HL-60/S4 (cell line): ENCODE data around the gene AUTS2.

Experiments
- in situ Hi-C: fragments of 300-500 bp; cut with MboI; formaldehyde crosslinking; loops from 2 replicates; pipeline ENCODE4 v1.14.3; 2022; ENCODE audit warnings: low sequenced_read_pairs

AUTS2 gene

GRCh38 chr7:70655694-70656093 lies 1057.4 kb downstream of the AUTS2 start:
- in situ Hi-C loops = no loop called here

DNA sequence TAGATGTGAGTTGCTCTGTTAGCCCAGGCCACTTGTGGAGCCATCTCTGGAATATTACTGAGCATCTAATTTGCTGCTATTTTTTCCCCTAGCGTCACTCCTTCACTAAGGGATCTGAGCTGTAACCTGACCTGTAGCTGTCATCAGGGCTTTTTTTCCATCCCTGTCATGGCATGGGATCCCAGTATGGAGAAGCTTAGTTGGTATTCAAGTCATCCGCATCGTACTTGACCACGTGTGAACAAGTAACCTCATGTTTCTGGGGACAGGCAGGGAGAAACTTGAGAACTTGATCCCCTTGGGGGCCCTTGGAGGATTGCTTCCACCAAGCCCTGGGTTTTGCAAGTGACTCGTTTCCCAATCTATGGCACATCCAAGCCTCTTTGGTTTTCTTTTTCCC lies 1059.3 kb downstream of the AUTS2 start:
- in situ Hi-C loops = no loop called here

- in situ Hi-C loops = no loop called here
Measured at GRCh38 chr7:70657989-70658632, 1059.8 kb downstream of the AUTS2 start.

DNA sequence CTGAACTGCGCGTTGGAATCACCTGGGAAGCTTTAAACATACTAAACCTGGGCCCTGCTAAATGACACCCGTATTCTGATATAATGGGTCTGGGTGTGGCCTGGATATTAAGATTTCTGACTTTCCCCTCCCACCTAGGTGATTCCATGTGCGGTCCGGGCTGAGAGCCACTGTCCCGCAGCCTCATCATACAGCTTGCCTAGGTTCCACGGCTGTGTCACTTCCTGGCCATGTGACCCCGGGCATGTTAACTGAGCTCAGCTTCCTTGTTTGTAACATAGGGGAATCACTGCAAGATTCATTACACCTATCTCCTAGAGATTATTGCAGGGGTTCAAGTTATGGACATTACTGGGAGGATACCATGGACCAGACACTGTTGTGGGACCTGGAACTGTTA lies 1061.0 kb downstream of the AUTS2 start:
- in situ Hi-C loops = no loop called here

- in situ Hi-C loops = no loop called here
Measured at GRCh38 chr7:70660154-70660818, 1062.0 kb downstream of the AUTS2 start.

GRCh38 chr7:70660819-70661191 lies 1062.5 kb downstream of the AUTS2 start:
- in situ Hi-C loops = no loop called here

- in situ Hi-C loops = no loop called here
Measured at GRCh38 chr7:70663680-70664079, 1065.4 kb downstream of the AUTS2 start.

GRCh38 chr7:70665997-70666396 lies 1067.7 kb downstream of the AUTS2 start:
- in situ Hi-C loops = no loop called here

GRCh38 chr7:70667406-70667805 lies 1069.1 kb downstream of the AUTS2 start:
- in situ Hi-C loops = no loop called here

DNA sequence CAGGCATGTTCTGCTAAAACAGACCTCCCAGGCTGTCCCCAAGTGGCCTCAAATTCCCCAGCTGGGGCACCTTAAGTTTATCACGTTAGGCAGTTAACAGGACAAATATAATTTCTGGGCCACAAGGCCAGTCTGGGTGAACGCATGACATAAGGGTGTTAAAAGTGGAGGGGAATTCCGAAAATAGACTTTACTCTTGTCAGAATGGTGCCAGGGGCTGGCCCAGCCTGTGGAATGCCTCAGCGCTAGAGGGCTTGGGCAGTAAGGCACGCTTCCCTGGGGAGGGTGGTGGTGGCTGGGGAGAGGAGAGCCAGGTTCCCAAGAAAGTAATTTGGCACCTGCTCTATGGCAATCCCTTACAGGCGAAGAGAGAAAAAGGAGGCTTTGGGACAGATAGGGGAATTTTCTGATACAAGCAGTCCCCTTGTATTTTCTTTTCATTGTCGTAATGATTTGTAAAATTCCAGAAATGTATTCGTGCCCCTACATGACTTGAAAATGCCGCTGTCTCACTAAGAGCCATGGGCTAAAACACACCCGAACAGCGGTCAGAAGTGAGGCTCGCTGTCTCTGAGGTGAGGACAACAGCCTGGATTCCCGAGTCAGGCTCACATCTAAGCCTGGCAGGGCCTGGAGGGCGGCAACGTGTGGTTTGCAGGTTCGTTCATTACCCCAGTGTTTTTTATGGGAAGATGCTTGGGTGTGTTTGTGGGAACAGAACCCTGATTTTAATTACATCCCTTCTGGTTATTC lies 1070.5 kb downstream of the AUTS2 start:
- in situ Hi-C loops = no loop called here

DNA sequence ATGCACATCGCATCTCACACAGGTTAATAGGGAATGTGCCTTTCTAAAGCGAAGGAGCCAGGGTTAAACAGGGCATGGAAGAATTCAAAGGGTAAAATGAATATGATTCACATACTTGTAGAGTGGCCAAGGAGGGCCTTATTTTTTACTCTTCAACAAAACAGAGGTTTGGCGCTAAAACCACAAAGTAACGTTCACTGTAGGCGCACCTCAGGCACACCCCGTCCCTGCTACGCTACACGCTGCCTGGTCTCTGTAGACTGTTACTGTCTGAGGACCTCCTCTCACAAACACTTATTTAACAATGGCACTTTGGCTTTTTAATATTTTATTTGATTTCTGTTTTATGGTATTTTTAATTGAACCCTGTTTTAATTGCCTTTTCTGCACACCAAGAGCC lies 1071.6 kb downstream of the AUTS2 start:
- in situ Hi-C loops = no loop called here

GRCh38 chr7:70670288-70670687 lies 1072.0 kb downstream of the AUTS2 start:
- in situ Hi-C loops = no loop called here

- in situ Hi-C loops = no loop called here
Measured at GRCh38 chr7:70673778-70674570, 1075.7 kb downstream of the AUTS2 start.

DNA sequence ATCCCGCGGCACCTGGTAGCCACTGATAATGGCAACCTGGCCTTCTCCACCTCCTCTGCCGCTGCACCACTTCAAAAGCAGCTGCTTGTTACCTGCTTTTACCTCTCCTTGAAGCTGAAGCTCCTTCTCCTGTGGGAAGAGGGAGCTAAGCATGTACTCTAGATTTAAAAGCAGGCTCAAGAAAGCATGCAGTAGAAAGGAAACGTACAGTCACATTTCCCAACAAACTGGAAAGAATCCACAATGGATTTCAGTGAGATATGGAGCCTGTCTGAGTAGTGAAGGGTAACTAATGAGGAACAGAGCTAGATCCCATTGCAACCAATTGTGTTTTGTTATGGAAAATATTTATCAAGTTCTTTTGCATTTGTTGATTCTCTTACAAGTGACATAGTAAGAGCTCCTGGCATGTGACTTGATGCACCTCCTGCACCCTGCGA lies 1076.3 kb downstream of the AUTS2 start:
- in situ Hi-C loops = no loop called here

- in situ Hi-C loops = no loop called here
Measured at GRCh38 chr7:70676243-70676642, 1078.0 kb downstream of the AUTS2 start.

DNA sequence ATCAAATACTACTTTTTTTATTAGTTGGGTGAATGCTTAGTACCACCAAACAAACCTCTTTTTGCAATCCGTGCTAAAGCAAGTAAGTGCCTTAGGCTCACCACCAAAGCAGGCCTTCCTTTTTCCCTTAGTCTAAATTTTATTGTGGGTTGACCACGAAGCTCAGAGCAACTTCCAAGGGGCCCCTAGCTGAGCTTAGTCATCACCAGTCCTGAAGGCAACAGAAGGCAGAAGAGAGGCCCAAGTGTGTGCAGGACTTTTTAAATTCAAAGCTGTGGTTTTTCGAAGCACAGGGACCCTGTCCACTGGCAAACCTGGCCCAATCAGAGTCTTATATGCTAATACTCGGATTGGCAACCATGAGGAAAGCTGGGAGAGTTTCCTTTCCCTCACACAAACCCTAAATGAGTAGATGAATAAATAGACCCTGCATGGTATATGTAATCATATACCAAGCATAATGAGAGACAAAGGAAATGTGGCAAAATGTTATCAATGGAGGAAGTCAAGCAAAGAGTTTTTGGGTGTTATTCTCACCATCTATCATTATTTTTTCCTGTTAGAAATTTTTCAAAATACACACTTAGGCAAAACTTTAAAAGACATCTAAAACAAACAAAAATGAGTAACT lies 1080.5 kb downstream of the AUTS2 start:
- in situ Hi-C loops = no loop called here

GRCh38 chr7:70679661-70680060 lies 1081.4 kb downstream of the AUTS2 start:
- in situ Hi-C loops = no loop called here

GRCh38 chr7:70680306-70680705 lies 1082.0 kb downstream of the AUTS2 start:
- in situ Hi-C loops = no loop called here

GRCh38 chr7:70680743-70681468 lies 1082.6 kb downstream of the AUTS2 start:
- in situ Hi-C loops = no loop called here
